H1 (cell line): ENCODE data around the gene RAMP1. TPM values are rescaled to one million over a fixed set of nuclear protein-coding genes. Genes with fewer than 3 reads are reported as not detected.

Source experiments
- CTCF ChIA-PET: fragments of 300-600 bp; sonication (Branson Sonifier 250); formaldehyde crosslinking; loops from one replicate; lab custom pipeline; 2021; ENCODE audit not compliant: partially characterized antibody; lab: Charles Lee
- POLR2A ChIA-PET: fragments of 300-600 bp; sonication (Branson Sonifier 250); formaldehyde crosslinking; loops from one replicate; lab custom pipeline; 2021; ENCODE audit warnings: inconsistent platforms; ENCODE audit not compliant: partially characterized antibody; lab: Charles Lee
- DNase-seq, 2 experiments: peaks; one replicate each; pipeline versions ENCODE4 v3.0.0 to v3.0.0-alpha.2; 2010 to 2022; ENCODE audit warnings: low spot score in 2 of 2, low read depth in 1 of 2, mixed read lengths in 1 of 2
- FAIRE-seq: peaks from 2 replicates; lab custom pipeline; 2011; peaks lifted over from hg19 to GRCh38; lab: Jason Lieb, UNC
- H2AFZ ChIP-seq: 2 replicates; pipeline ENCODE4 v1.8.1; 2012; ENCODE audit warnings: low read length, inconsistent platforms
- H2AK5ac ChIP-seq: 2 replicates; pipeline ENCODE4 v1.6.1; 2013; ENCODE audit warnings: low read depth, low read length
- H2BK120ac ChIP-seq: replicated peaks from 2 replicates; pipeline ENCODE3; 2013; ENCODE audit warnings: low read depth, low read length, inconsistent platforms
- H2BK12ac ChIP-seq: 2 replicates; pipeline ENCODE4 v1.6.1; 2013; ENCODE audit warnings: low read depth, low read length
- H2BK15ac ChIP-seq: 2 replicates; pipeline ENCODE4 v1.6.1; 2013; ENCODE audit warnings: low read length
- H2BK20ac ChIP-seq: 2 replicates; pipeline ENCODE4 v1.6.1; 2013; ENCODE audit warnings: low read length
- H2BK5ac ChIP-seq: 2 replicates; pipeline ENCODE4 v1.6.1; 2013; ENCODE audit warnings: low read depth, low read length
- H3K14ac ChIP-seq: 2 replicates; pipeline ENCODE4 v1.6.1; 2013; ENCODE audit warnings: inconsistent platforms; ENCODE audit not compliant: insufficient read length
- H3K18ac ChIP-seq: 2 replicates; pipeline ENCODE4 v1.6.1; 2013; ENCODE audit warnings: low read length; ENCODE audit errors: extremely low read depth
- H3K23ac ChIP-seq: 2 replicates; pipeline ENCODE4 v1.6.1; 2013; ENCODE audit warnings: inconsistent platforms; ENCODE audit not compliant: insufficient read length
- H3K23me2 ChIP-seq: 2 replicates; pipeline ENCODE4 v1.6.1; 2013; ENCODE audit warnings: low read depth, low read length
- H3K27ac ChIP-seq: 2 replicates; pipeline ENCODE4 v1.6.1; 2011; ENCODE audit warnings: low read depth, low read length, inconsistent platforms
- H3K27me3 ChIP-seq, 4 experiments: replicated peaks in 1 of 4; 1 replicate in 1 of 4; 2 replicates in 3 of 4; pipeline versions ENCODE4 v1.6.1 to v1.8.1; 2011 to 2013; ENCODE audit warnings: low read length in 3 of 4, mild to moderate bottlenecking in 3 of 4, inconsistent platforms in 2 of 4, mixed read lengths in 2 of 4, moderate library complexity in 1 of 4; ENCODE audit not compliant: control insufficient read depth in 3 of 4, insufficient read depth in 3 of 4; ENCODE audit errors: extremely low read depth in 1 of 4
- H3K36me3 ChIP-seq, 4 experiments: 2 replicates each; pipeline versions ENCODE4 v1.6.1 to v1.8.1; 2011 to 2013; ENCODE audit warnings: mild to moderate bottlenecking in 4 of 4, low read length in 3 of 4, moderate library complexity in 2 of 4, control low read depth in 1 of 4, inconsistent platforms in 1 of 4; ENCODE audit not compliant: insufficient read depth in 4 of 4, control insufficient read depth in 2 of 4
- H3K4ac ChIP-seq: replicated peaks from 2 replicates; pipeline ENCODE3; 2013; ENCODE audit warnings: low read length, low read depth, mixed read lengths, inconsistent platforms; ENCODE audit not compliant: insufficient read length
- H3K4me1 ChIP-seq, 4 experiments: replicated peaks in 1 of 4; 1 replicate in 1 of 4; 2 replicates in 3 of 4; pipeline versions ENCODE4 v1.6.1 to v1.8.1; 2011 to 2013; ENCODE audit warnings: low read length in 3 of 4, inconsistent platforms in 2 of 4, mixed read lengths in 1 of 4; ENCODE audit not compliant: insufficient read depth in 4 of 4, control insufficient read depth in 3 of 4
- H3K4me2 ChIP-seq, 2 experiments: 2 replicates each; pipeline versions ENCODE4 v1.6.1 to v1.8.1; 2011 to 2013; ENCODE audit warnings: low read depth in 2 of 2, low read length in 2 of 2, control low read depth in 1 of 2, inconsistent platforms in 1 of 2, mild to moderate bottlenecking in 1 of 2; ENCODE audit not compliant: insufficient read depth in 1 of 2
- H3K4me3 ChIP-seq, 4 experiments: fragments of 200-600, 300-600 bp in 1 of 4; sonication (generic), shearing (Covaris generic), sonication (Bioruptor Twin) in 1 of 4; 2 replicates each; pipeline versions ENCODE4 v1.5.1 to v1.8.1; 2011 to 2016; ENCODE audit warnings: low read length in 4 of 4, low read depth in 3 of 4, control low read depth in 2 of 4, inconsistent platforms in 2 of 4, mild to moderate bottlenecking in 2 of 4, mixed read lengths in 1 of 4, moderate library complexity in 1 of 4; ENCODE audit not compliant: insufficient read depth in 2 of 4; ENCODE audit errors: extremely low read depth in 1 of 4
- H3K56ac ChIP-seq: replicated peaks from 2 replicates; pipeline ENCODE3; 2013; ENCODE audit warnings: low read depth, mild to moderate bottlenecking, mixed read lengths, low read length, inconsistent platforms; ENCODE audit not compliant: insufficient read length
- H3K79me1 ChIP-seq: 2 replicates; pipeline ENCODE4 v1.6.1; 2013; ENCODE audit warnings: low read depth, low read length, control low read depth
- H3K79me2 ChIP-seq, 2 experiments: 2 replicates each; pipeline versions ENCODE4 v1.6.1 to v1.8.1; 2012 to 2013; ENCODE audit warnings: low read length in 2 of 2, mild to moderate bottlenecking in 2 of 2, inconsistent platforms in 1 of 2; ENCODE audit not compliant: insufficient read depth in 2 of 2, control insufficient read depth in 1 of 2
- H3K9ac ChIP-seq, 4 experiments: replicated peaks in 1 of 4; 1 replicate in 1 of 4; 2 replicates in 3 of 4; pipeline versions ENCODE4 v1.6.1 to v1.8.1; 2011 to 2013; ENCODE audit warnings: low read depth in 3 of 4, low read length in 3 of 4, control low read depth in 2 of 4, mild to moderate bottlenecking in 2 of 4, moderate library complexity in 2 of 4, inconsistent platforms in 1 of 4; ENCODE audit errors: extremely low read depth in 1 of 4
- H3K9me3 ChIP-seq, 2 experiments: 2 replicates each; pipeline versions ENCODE4 v1.6.1 to v1.8.1; 2012 to 2013; ENCODE audit warnings: mild to moderate bottlenecking in 2 of 2, moderate library complexity in 2 of 2, control low read depth in 1 of 2, inconsistent platforms in 1 of 2, low read depth in 1 of 2, low read length in 1 of 2, mixed read lengths in 1 of 2; ENCODE audit not compliant: insufficient read depth in 2 of 2
- H4K20me1 ChIP-seq, 2 experiments: replicated peaks in 1 of 2; 2 replicates each; pipeline versions ENCODE3 to v1.8.1; 2011 to 2013; ENCODE audit warnings: inconsistent platforms in 2 of 2, low read length in 2 of 2, mild to moderate bottlenecking in 1 of 2; ENCODE audit not compliant: insufficient read depth in 2 of 2, control insufficient read depth in 1 of 2
- H4K5ac ChIP-seq: 2 replicates; pipeline ENCODE4 v1.6.1; 2013; ENCODE audit warnings: low read length, low read depth, mixed read lengths, inconsistent platforms; ENCODE audit not compliant: insufficient read length
- H4K8ac ChIP-seq: 2 replicates; pipeline ENCODE4 v1.8.0; 2013; ENCODE audit warnings: mild to moderate bottlenecking, moderate library complexity, low read length, inconsistent platforms; ENCODE audit not compliant: insufficient read depth; ENCODE audit errors: extremely low read depth
- H4K91ac ChIP-seq: replicated peaks from 2 replicates; pipeline ENCODE3; 2013; ENCODE audit warnings: low read length, mixed read lengths, inconsistent platforms; ENCODE audit not compliant: insufficient read length
- CBX5 ChIP-seq: fragments of 300-800, 300-1000 bp; sonication (generic); IDR thresholded peaks from 2 replicates; pipeline ENCODE4 v1.7.1; 2016; ENCODE audit warnings: antibody characterized with exemption, low read length, low read depth
- CBX8 ChIP-seq: fragments of 300-800, 300-1000 bp; sonication (generic); IDR thresholded peaks from 2 replicates; pipeline ENCODE4 v1.7.1; 2016; ENCODE audit warnings: low read depth, low read length, borderline replicate concordance
- CEBPB ChIP-seq: IDR thresholded peaks from 2 replicates; pipeline ENCODE4 v1.6.1; 2012; ENCODE audit warnings: low read depth, low read length
- HDAC6 ChIP-seq: IDR thresholded peaks from one replicate; pipeline ENCODE4 v1.7.1; 2012; ENCODE audit warnings: low read depth, mild to moderate bottlenecking, inconsistent platforms, low read length, moderate library complexity
- PHF8 ChIP-seq: fragments of 200-600 bp; sonication (generic); conservative IDR thresholded peaks from 2 replicates; pipeline ENCODE4 v1.7.1; 2012; ENCODE audit warnings: low read depth, mild to moderate bottlenecking, inconsistent platforms, low read length, moderate library complexity
- TBP ChIP-seq: IDR thresholded peaks from 2 replicates; pipeline ENCODE4 v1.6.1; 2011; ENCODE audit warnings: low read depth, low read length, improper control_type of control experiment
- TEAD4 ChIP-seq: IDR thresholded peaks from 2 replicates; pipeline ENCODE4 v1.6.1; 2012; ENCODE audit warnings: low read depth, low read length, inconsistent platforms, mixed read lengths
- WGBS, 2 experiments: shearing (Covaris generic) in 1 of 2; methylation state at CpG; one replicate each; pipeline versions ENCODE4 v1.1.6 to v1.1.7; 2013 to 2015; ENCODE audit warnings: low lambda C conversion rate in 2 of 2, mixed read lengths in 2 of 2, inconsistent platforms in 1 of 2, low coverage in 1 of 2, missing lambda C conversion rate in 1 of 2; ENCODE audit not compliant: insufficient replicate concordance in 2 of 2, insufficient coverage in 1 of 2, insufficient read length in 1 of 2; ENCODE audit errors: extremely low coverage in 1 of 2, missing lambda C conversion rate in 1 of 2; 5-methylcytosine and 5-hydroxymethylcytosine counted together
- polyA plus RNA-seq, 7 experiments: library from polyadenylated mRNA; depleted of rRNA in 3 of 7; stranded (reverse) in 5 of 7; unstranded in 2 of 7; fragments of >200 nt in 5 of 7; fragments of 200-250 nt in 2 of 7; gene quantifications; 1 replicate in 5 of 7; 2 replicates in 1 of 7; 4 replicates in 1 of 7; pipeline versions ENCODE4 v1.2.1 to v1.2.3, GENCODE V29; 2011 to 2013; ENCODE audit warnings: missing spikeins in 2 of 7, mixed read lengths in 2 of 7
- total RNA-seq: library from RNA; stranded (reverse); fragmentation: NEBNext Ultra II Directional; extraction: Animal tissue kit (Norgen Biotek cat#: 25700); gene quantifications from 2 replicates; pipeline ENCODE4 v1.2.1, GENCODE V29; 2021

The RAMP1 gene
- total and polyA plus RNA-seq, 2 of the 8 experiments (the other 6 are each of a cell fraction or from before 2014, with no cell fraction given) = 0.65 to 4.3 TPM

- H3K9me3 ChIP-seq = no peaks in the 10 kb centered on the region
- H4K5ac ChIP-seq = no peak overlapping the region
- POLR2A ChIA-PET = no interaction called here
- no peak overlapping the region for H2BK120ac ChIP-seq
- no peak for TF ChIP-seq CBX8
- no peak for TF ChIP-seq HDAC6
- no peak for TF ChIP-seq TBP
- no peak for TF ChIP-seq CEBPB
- no peak for TF ChIP-seq CBX5
- no peak for TF ChIP-seq PHF8
- no peak for TF ChIP-seq TEAD4
- no peak overlapping the region for H3K4me3 ChIP-seq
- WGBS, 2 experiments = 87% methylated on average over 12 of the region's 14 CpGs; no CpG with 5 or more reads in 1 of the 2 experiments
- H3K18ac ChIP-seq = no peak overlapping the region
- H3K4me1 ChIP-seq = no peaks in the 10 kb centered on the region; a peak in 3 of 7 replicates
- DNase-seq (peak in 1 of 2 experiments; percentile 47), FAIRE-seq (no peak)
- H3K36me3 ChIP-seq = no peaks in the 10 kb centered on the region
- H4K8ac ChIP-seq = no peak overlapping the region
- H4K91ac ChIP-seq = no peak overlapping the region
- no peak overlapping the region for H2BK15ac ChIP-seq
- no peak overlapping the region for H3K4ac ChIP-seq
- H3K56ac ChIP-seq = no peak overlapping the region
- peak overlapping the region; percentile 44; the same call in 1 of the 2 replicates for H2AFZ ChIP-seq
- no peak overlapping the region for H2BK5ac ChIP-seq
- no peaks in the 10 kb centered on the region for H4K20me1 ChIP-seq
- CTCF ChIA-PET = no interaction called here
- no peak overlapping the region for H2AK5ac ChIP-seq
- H3K9ac ChIP-seq = no peak overlapping the region
- no peak overlapping the region for H2BK12ac ChIP-seq
- no peak overlapping the region for H3K27ac ChIP-seq
- H3K79me2 ChIP-seq = no peaks in the 10 kb centered on the region
- H3K79me1 ChIP-seq = no peaks in the 10 kb centered on the region
- no peak overlapping the region for H2BK20ac ChIP-seq
- no peak overlapping the region for H3K23ac ChIP-seq
- H3K4me2 ChIP-seq = no peak overlapping the region
- H3K27me3 ChIP-seq = no peaks in the 10 kb centered on the region
- H3K23me2 ChIP-seq = no peaks in the 10 kb centered on the region
- no peak overlapping the region for H3K14ac ChIP-seq
Measured at GRCh38 chr2:237878321-237879057, 19.1 kb downstream of the RAMP1 start.
